ENCODE results near the gene STRIT1. TPM values are rescaled to one million over a fixed set of nuclear protein-coding genes. Genes with fewer than 3 reads are reported as not detected.
"Not testable (repeated sequence)": the region's sequence is repeated elsewhere in the genome, so short reads cannot be mapped to it uniquely, and the experiment has no call there.

The STRIT1 gene
- total RNA-seq, 1 donor from 2014 or later = 2.5 TPM

GRCh38 chr3:155270485-155271342, 22.8 kb downstream of the STRIT1 start:
- no peak for DNase-seq

GRCh38 chr3:155270063-155270462, 23.4 kb downstream of the STRIT1 start:
- no peak for DNase-seq

GRCh38 chr3:155262855-155263254, 30.6 kb downstream of the STRIT1 start:
- DNase-seq = not testable (repeated sequence)

GRCh38 chr3:155262295-155262694, 31.2 kb downstream of the STRIT1 start:
- no peak for DNase-seq

- DNase-seq = no peak
These were observed 39.0 kb downstream of the STRIT1 start for GRCh38 chr3:155254445-155254844.

GRCh38 chr3:155252535-155252934, 40.9 kb downstream of the STRIT1 start:
- no peak for DNase-seq

GRCh38 chr3:155252021-155252420, 41.5 kb downstream of the STRIT1 start:
- DNase-seq = no peak

GRCh38 chr3:155248531-155249187, 44.8 kb downstream of the STRIT1 start:
- DNase-seq = no peak

- DNase-seq = no peak
These were observed 48.8 kb downstream of the STRIT1 start for GRCh38 chr3:155244699-155245098.

GRCh38 chr3:155244216-155244615, 49.3 kb downstream of the STRIT1 start:
- peak; percentile 14 for DNase-seq

- DNase-seq = no peak
These were observed 50.0 kb downstream of the STRIT1 start for GRCh38 chr3:155243512-155243921.

GRCh38 chr3:155242342-155242741, 51.1 kb downstream of the STRIT1 start:
- DNase-seq = no peak

- peak; percentile 9 for DNase-seq
These were observed 51.9 kb downstream of the STRIT1 start for GRCh38 chr3:155241579-155241978.

Other genes with a start within 250 kb of the STRIT1 start
- gene MME, start 213.4 kb downstream of the STRIT1 start, total RNA-seq = 55.5 TPM